Thymus (tissue), 11 donors: ENCODE data around the gene HSF5. TPM values are rescaled to one million over a fixed set of nuclear protein-coding genes. Genes with fewer than 3 reads are reported as not detected.
"Not testable (repeated sequence)": the region's sequence is repeated elsewhere in the genome, so short reads cannot be mapped to it uniquely, and the experiment has no call there.

Source experiments
- DNase-seq, 9 donors: peaks; one replicate each; pipeline ENCODE4 v3.0.0-alpha.2; 2013; ENCODE audit warnings: low spot score in 9 of 9, low read depth in 6 of 9, missing footprints in 1 of 9
- H3K27ac ChIP-seq, 2 donors: one replicate each; pipeline ENCODE4 v1.5.1; 2013; ENCODE audit warnings: control low read depth in 1 of 2, low read depth in 1 of 2, low read length in 1 of 2, mild to moderate bottlenecking in 1 of 2, moderate library complexity in 1 of 2
- H3K27me3 ChIP-seq, 2 donors: one replicate each; pipeline ENCODE4 v1.5.1; 2013; ENCODE audit warnings: low read length in 1 of 2; ENCODE audit not compliant: control insufficient read depth in 2 of 2, insufficient read depth in 1 of 2
- H3K36me3 ChIP-seq, 2 donors: one replicate each; pipeline ENCODE4 v1.5.1; 2013; ENCODE audit warnings: low read length in 1 of 2, mild to moderate bottlenecking in 1 of 2, moderate library complexity in 1 of 2; ENCODE audit not compliant: control insufficient read depth in 2 of 2, insufficient read depth in 2 of 2
- H3K4me1 ChIP-seq, 2 donors: one replicate each; pipeline ENCODE4 v1.5.1; 2013; ENCODE audit warnings: low read length in 2 of 2; ENCODE audit not compliant: control insufficient read depth in 2 of 2, insufficient read depth in 2 of 2
- H3K4me3 ChIP-seq, 2 donors: one replicate each; pipeline ENCODE4 v1.5.1; 2013; ENCODE audit warnings: low read length in 2 of 2, control low read depth in 1 of 2, mild to moderate bottlenecking in 1 of 2
- H3K9me3 ChIP-seq, 2 donors: one replicate each; pipeline ENCODE4 v1.5.1; 2013; ENCODE audit warnings: low read length in 1 of 2, mild to moderate bottlenecking in 1 of 2; ENCODE audit not compliant: control insufficient read depth in 2 of 2, insufficient read depth in 1 of 2
- WGBS: extraction: QIAGEN DNeasy Blood & Tissue Kit; methylation state at CpG from one replicate; pipeline ENCODE4 v1.1.7; 2013; 5-methylcytosine and 5-hydroxymethylcytosine counted together
- polyA plus RNA-seq: library from polyadenylated mRNA; stranded (reverse); fragments of 200-250 nt; gene quantifications from one replicate; pipeline ENCODE4 v1.2.3, GENCODE V29; 2013
- total RNA-seq: library from RNA; stranded (reverse); fragments of 120-200 nt; gene quantifications from one replicate; pipeline ENCODE4 v1.2.4, GENCODE V29; 2013
- donor health status: healthy.

Gene HSF5
- total and polyA plus RNA-seq, 2 donors: 0.90 to 0.91 TPM

- Histone ChIP-seq H3K9me3 (no peaks in the 10 kb centered on the region), H3K36me3 (peaks cover 47 to 77% of the 10 kb centered on the region in 2 donors)
- 98% methylated on average over 5 of the region's 6 CpGs for WGBS
Measured at GRCh38 chr17:58498177-58498828, 10.1 kb upstream of the HSF5 start.

GRCh38 chr17:58493506-58493905 is 5.3 kb upstream of the HSF5 start:
- no peaks in the 10 kb centered on the region for H3K4me1 ChIP-seq
- DNase-seq: no peak
- H3K9me3 ChIP-seq: no peaks in the 10 kb centered on the region
- no peak overlapping the region for H3K27ac ChIP-seq
- WGBS: 97% methylated on average over 4 of the region's 4 CpGs
- H3K36me3 ChIP-seq: peaks cover 53 to 82% of the 10 kb centered on the region in 2 donors
- no peak overlapping the region for H3K4me3 ChIP-seq
- H3K27me3 ChIP-seq: no peaks in the 10 kb centered on the region

More at GRCh38 chr17:58498177-58498828, 10.1 kb upstream of the HSF5 start:
- Histone ChIP-seq H3K27me3 (no peaks in the 10 kb centered on the region), H3K4me3 (no peak overlapping the region), H3K27ac (no peak overlapping the region), H3K4me1 (no peaks in the 10 kb centered on the region)
- no peak for DNase-seq

GRCh38 chr17:58492238-58493121 is 4.3 kb upstream of the HSF5 start:
- no peaks in the 10 kb centered on the region for H3K9me3 ChIP-seq
- H3K4me3 ChIP-seq: no peak overlapping the region
- H3K27ac ChIP-seq: no peak overlapping the region
- peaks cover 0 to 6% of the 10 kb centered on the region in 2 donors for H3K4me1 ChIP-seq
- 97% methylated on average over 11 of the region's 11 CpGs for WGBS
- no peaks in the 10 kb centered on the region for H3K27me3 ChIP-seq
- no peak for DNase-seq
- H3K36me3 ChIP-seq: peaks cover 53 to 74% of the 10 kb centered on the region in 2 donors

GRCh38 chr17:58491510-58492045 is 3.4 kb upstream of the HSF5 start:
- H3K4me1 ChIP-seq: peaks cover 5 to 10% of the 10 kb centered on the region in 2 donors
- no peak overlapping the region for H3K27ac ChIP-seq
- H3K36me3 ChIP-seq: peaks cover 53 to 65% of the 10 kb centered on the region in 2 donors
- no peaks in the 10 kb centered on the region for H3K9me3 ChIP-seq
- H3K27me3 ChIP-seq: no peaks in the 10 kb centered on the region
- no peak overlapping the region for H3K4me3 ChIP-seq
- WGBS: 99% methylated on average over 6 of the region's 6 CpGs
- DNase-seq: no peak

GRCh38 chr17:58488428-58488890 is 251 bp upstream of the HSF5 start:
- no peak overlapping the region for H3K27ac ChIP-seq
- H3K36me3 ChIP-seq: peaks cover 29 to 38% of the 10 kb centered on the region in 2 donors
- H3K4me3 ChIP-seq: no peak overlapping the region
- no peak for DNase-seq
- WGBS: 91% methylated on average over 26 of the region's 26 CpGs
- H3K4me1 ChIP-seq: peaks cover 5 to 10% of the 10 kb centered on the region in 2 donors
- no peaks in the 10 kb centered on the region for H3K27me3 ChIP-seq
- no peaks in the 10 kb centered on the region for H3K9me3 ChIP-seq

- Histone ChIP-seq H3K9me3 (no peaks in the 10 kb centered on the region), H3K4me1 (peaks cover 5 to 10% of the 10 kb centered on the region in 2 donors), H3K27me3 (no peaks in the 10 kb centered on the region), H3K36me3 (peaks cover 0 to 3% of the 10 kb centered on the region in 2 donors), H3K4me3 (no peak overlapping the region), H3K27ac (no peak overlapping the region)
- DNase-seq: no peak
- WGBS: 96% methylated on average over 3 of the region's 3 CpGs
Measured at GRCh38 chr17:58484600-58484999, 3.6 kb downstream of the HSF5 start.

GRCh38 chr17:58481798-58482197 is 6.4 kb downstream of the HSF5 start:
- not testable (repeated sequence) for H3K27me3 ChIP-seq, H3K4me3 ChIP-seq, DNase-seq, H3K4me1 ChIP-seq, H3K27ac ChIP-seq, H3K36me3 ChIP-seq, H3K9me3 ChIP-seq
- WGBS: 98% methylated on average over 5 of the region's 5 CpGs

- Histone ChIP-seq H3K4me3 (no peak overlapping the region), H3K36me3 (no peaks in the 10 kb centered on the region), H3K27ac (no peak overlapping the region), H3K4me1 (no peaks in the 10 kb centered on the region), H3K27me3 (no peaks in the 10 kb centered on the region), H3K9me3 (no peaks in the 10 kb centered on the region)
- no peak for DNase-seq
- WGBS: 81% methylated on average over 6 of the region's 6 CpGs
Measured at GRCh38 chr17:58480090-58480489, 8.1 kb downstream of the HSF5 start.

- Histone ChIP-seq H3K36me3 (no peaks in the 10 kb centered on the region), H3K4me3 (no peak overlapping the region), H3K9me3 (no peaks in the 10 kb centered on the region), H3K4me1 (no peaks in the 10 kb centered on the region), H3K27ac (no peak overlapping the region), H3K27me3 (no peaks in the 10 kb centered on the region)
- 90% methylated on average over 18 of the region's 18 CpGs for WGBS
- DNase-seq: no peak
Measured at GRCh38 chr17:58476812-58477211, 11.4 kb downstream of the HSF5 start.
